SKM-1 (cell line): ENCODE data around the gene LIMK1.

Source experiments
- DNase-seq: peaks from one replicate; lab custom pipeline; 2025; ENCODE audit not compliant: unreplicated experiment; lab: John Stamatoyannopoulos, UW

Gene LIMK1

DNA sequence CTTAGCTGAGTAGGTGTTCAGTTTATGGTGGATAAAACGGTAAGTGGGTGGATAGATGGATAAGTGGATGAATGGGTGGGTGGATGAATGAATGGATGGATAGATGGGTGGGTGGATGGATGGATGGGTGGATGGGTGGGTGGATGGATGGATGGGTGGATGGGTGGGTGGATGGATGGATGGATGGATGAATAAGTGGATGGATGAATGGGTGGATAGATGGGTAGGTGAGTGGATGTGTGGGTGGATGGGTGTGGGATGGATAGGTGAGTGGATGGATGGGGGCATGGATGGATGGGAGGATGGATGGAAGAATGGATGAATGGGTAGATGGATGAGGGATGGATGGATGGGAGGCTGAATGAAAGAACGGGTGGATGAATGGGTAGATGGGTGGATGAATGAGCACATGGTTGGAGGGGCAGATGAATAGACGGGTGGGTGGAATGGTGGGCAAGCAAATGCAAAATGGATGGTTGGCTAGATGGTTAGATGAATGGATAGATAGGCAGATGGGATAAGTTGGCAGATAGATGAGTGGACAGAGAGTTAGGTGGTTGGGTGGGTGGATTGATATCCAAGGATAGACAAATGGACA, 29.9 kb upstream of the LIMK1 start:
- DNase-seq = no peak

DNA sequence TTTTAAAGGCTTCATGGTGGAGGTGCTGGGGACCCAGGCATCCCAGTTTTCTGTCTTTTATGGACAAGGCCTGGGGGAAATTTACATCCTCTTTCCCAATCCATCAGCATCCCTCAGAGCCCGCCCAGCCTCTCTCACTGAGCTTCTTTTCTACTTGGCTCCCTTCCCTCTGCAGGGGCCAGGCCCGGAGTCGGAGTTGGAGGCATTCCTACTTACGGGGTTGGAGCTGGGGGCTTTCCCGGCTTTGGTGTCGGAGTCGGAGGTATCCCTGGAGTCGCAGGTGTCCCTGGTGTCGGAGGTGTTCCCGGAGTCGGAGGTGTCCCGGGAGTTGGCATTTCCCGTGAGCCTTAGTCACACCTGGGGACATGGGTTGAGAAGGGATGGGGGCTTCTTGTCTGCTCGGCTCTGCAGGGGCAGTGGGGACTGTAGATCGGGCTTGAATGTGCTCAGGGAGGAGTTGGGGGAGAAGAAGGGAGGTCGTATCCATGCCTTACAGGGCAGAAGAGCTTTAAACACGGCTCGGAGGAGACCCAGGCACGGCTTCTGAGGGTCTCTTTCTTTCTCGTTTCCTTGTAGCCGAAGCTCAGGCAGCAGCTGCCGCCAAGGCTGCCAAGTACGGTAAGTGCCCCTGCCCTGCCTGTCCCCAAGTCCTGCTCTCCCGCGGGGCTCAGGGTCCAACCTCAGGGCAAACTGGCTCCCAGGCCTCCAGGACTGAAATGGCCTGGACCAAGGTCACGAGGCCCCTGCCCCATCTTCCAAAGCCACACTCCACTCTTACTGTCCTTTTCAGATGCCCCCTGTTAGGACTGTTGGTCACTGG, 27.3 kb upstream of the LIMK1 start:
- no peak for DNase-seq

DNA sequence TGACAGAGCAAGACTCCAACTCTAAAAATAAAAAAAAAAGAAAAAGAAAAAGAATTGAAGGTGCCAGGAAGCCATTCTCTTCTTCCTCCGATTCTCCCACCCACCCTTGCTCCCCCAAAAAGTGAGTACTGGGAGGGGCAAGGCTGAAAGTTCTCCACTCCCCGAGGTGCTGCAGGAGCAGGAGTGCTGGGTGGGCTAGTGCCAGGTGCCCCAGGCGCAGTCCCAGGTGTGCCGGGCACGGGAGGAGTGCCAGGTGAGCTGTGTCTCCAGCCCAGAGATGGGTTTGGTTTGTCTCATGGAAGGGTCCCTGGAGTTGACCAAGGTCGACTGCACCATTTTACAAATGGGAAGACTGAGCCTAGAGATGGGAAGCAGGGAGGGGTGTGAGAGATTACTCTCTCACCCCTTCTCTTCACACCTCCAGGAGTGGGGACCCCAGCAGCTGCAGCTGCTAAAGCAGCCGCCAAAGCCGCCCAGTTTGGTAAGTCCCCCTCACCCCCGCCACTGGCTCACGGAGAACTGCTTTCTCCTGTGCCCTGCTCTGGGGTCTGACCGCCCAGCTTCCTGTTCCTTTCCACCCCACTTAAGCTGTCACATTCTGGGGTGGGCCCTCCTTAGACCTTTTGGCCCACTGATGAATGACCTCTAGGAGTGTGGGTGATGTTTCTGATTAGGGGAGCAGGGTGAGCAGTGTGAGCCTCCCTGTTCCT, 26.2 kb upstream of the LIMK1 start:
- DNase-seq = no peak

DNA sequence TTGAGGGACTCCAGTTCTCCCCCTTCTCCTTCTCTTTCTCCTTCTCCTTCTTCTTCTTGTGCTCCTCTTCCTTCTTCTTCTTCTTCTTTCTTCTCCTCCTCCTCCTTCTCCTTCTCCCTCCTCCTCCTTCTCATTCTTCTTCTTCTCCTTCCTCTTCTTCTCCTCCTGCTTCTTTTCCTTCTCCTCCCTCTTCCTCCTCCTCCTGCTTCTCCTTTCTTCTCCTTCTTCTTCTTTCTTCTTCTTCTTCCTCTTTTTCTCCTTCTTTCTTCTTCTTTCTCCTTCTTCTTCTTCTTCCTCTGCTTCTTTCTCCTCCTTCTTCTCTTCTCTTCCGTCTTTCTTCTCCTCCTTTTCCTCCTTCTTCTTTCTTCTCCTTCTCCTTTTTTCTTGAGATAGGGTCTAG, 25.6 kb upstream of the LIMK1 start:
- DNase-seq = no peak

DNA sequence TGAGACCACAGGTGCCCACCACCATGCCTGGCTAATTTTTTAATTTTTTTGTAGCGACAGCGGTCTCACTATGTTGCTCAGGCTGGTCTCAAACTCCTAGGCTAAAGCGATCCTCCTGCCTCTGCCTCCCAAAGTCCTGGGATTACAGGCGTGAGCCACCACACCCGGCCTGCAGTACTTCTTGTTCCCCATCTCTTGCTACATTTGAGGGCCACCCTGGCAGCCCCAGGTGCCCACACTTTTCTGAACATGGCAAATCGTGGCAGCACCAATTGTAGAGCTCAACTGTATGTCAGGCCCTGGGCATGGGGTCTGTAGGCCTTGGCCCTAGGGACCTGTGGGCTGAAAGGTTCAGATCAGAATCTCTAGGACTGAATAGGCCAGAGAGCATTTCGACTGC, 25.1 kb upstream of the LIMK1 start:
- DNase-seq = no peak

DNA sequence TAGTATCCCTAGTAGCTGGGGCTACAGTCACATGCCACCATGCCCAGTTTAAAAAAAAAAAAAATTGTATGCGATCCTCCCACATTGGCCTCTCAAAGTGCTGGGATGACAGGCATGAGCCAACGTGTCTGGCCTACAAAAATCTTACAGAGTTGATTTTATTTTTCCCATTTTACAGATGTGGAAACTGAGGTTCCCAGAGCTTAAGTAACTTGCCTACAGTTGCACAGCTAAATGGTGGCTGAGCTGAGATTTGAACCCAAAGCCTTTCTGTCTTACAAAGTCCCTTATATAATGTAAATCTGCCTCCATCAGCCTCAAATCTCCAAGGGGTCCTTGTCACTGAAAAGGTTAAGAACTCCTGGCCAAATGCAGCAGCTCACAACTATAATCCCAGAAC, 24.6 kb upstream of the LIMK1 start:
- no peak for DNase-seq

DNA sequence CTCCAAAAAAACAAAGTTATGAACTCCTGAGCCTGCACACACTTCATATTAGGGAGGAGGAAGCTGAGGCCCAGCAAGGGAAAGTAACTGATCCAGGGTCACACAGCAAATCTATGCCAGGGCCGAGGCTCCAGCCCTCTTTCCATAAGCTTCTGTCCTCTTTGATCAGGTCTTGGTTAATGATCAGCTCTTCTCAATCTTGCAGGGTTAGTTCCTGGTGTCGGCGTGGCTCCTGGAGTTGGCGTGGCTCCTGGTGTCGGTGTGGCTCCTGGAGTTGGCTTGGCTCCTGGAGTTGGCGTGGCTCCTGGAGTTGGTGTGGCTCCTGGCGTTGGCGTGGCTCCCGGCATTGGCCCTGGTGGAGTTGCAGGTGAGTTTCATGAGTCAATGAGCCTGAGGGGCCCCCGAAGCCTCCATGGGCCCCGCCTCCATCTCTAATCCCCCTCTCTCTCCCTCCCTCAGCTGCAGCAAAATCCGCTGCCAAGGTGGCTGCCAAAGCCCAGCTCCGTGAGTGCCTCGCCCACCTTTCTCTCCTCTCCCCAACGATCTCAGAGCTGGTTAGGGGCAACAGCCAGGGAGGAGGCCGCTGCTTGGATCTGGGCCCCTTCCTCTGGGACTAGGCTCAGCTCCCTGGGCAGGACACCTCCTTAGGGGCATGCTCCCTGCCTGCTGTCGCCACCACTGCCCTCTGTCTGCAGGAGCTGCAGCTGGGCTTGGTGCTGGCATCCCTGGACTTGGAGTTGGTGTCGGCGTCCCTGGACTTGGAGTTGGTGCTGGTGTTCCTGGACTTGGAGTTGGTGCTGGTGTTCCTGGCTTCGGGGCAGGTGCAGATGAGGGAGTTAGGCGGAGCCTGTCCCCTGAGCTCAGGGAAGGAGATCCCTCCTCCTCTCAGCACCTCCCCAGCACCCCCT, 23.7 kb upstream of the LIMK1 start:
- DNase-seq = no peak

DNA sequence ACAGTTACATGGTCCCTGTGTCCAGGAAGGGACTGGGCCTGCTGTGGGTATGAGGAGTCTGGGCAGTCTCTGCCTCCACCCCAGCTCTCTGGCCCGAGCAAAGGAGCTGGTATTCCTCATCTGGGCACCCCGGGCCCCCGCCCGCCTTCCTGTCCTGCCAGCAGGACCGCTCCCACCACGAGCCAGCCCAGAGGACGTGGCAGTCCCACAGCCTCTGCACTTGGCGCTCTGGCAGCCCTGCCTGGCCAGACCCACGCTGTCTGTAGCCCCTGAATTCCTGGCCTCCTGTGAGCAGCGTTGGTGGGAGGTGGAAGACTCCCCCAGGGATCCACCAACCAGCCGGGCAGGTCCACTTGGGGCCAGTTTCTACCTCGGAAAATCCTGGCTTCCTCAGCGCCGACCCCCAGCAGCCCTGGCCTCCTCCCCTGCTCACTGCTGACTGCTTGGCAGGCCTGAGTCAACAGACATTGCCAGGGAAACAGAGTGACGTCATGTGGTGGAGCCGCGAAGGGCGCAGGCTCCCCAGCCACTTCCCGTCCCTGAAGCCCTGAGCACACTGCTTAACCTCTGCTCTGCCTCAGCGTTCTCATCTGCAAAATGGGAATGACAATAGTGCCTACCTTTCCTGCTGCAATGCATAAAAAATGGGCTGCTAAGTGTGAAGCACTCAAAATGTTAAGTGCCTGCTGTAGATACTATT, 21.6 kb upstream of the LIMK1 start:
- no peak for DNase-seq

DNA sequence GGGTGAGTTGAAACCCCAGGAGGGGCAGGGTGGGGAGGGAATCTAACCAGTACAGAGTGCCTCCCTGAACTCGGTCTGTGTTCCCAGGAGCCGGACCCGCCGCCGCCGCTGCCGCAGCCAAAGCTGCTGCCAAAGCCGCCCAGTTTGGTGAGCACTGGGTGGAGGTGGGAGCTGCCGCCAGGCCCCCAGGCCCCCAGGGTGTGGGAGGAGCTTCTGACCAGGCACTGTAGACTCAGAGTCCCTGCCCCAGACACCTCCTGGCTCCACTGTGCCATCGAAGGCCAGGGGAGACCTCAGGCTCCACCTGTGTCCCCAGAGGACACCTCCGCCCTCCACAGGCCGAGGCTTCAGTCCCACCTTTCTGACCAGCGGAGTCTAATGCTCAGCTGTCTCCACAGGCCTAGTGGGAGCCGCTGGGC, 20.4 kb upstream of the LIMK1 start:
- no peak for DNase-seq

DNA sequence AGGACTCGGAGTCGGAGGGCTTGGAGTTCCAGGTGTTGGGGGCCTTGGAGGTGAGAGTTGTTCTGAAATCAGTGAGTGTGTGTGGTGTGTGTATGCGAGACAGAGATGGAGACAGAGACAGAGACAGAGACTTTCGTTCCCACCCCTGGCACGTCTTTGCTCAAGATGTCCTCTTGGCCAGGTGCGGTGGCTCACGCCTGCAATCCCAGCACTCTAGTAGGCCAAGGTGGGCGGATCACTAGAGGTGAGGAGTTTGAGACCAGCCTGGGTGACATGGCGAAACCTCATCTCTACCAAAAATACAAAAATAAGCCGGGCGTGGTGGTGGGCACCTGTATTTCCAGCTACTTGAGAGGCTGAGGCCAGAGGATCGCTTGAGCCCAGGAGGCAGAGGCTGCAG, 20.0 kb upstream of the LIMK1 start:
- no peak for DNase-seq

DNA sequence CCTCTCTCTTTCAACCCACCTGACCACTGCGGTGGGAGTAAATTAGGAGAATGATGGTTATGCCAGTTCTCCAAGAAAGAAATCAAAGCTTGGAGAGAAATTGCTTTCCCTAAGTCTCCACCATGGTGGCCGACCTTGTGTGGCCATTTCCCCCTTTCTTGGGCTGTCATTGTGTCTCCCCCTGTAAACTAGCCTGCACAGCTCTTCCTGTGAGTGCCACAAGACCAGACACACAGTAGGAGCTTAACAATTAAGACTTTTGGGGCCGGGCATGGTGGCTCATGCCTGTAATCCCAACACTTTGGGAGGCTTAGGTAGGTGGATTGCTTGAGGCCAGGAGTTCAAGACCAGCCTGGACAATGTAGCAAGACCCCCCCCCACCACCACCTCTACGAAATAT, 18.9 kb upstream of the LIMK1 start:
- no peak for DNase-seq

DNA sequence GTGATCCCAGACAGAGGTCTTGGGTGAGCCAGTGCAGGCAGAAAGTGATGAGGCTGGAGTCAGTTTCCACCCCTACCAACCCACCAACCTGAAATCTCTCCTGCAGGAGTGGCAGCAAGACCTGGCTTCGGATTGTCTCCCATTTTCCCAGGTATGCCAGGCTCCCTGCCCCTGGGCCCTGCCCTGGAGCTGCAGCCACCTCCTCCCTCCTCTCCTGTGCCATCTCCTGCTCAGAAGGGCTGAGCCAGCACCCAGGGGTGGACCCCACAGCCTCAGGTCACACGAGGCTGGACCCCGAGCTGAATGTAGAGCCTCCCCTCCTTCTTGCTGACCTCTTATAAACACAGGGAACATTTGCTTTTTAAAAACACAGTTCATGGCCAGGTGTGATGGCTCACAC, 17.0 kb upstream of the LIMK1 start:
- DNase-seq = no peak

DNA sequence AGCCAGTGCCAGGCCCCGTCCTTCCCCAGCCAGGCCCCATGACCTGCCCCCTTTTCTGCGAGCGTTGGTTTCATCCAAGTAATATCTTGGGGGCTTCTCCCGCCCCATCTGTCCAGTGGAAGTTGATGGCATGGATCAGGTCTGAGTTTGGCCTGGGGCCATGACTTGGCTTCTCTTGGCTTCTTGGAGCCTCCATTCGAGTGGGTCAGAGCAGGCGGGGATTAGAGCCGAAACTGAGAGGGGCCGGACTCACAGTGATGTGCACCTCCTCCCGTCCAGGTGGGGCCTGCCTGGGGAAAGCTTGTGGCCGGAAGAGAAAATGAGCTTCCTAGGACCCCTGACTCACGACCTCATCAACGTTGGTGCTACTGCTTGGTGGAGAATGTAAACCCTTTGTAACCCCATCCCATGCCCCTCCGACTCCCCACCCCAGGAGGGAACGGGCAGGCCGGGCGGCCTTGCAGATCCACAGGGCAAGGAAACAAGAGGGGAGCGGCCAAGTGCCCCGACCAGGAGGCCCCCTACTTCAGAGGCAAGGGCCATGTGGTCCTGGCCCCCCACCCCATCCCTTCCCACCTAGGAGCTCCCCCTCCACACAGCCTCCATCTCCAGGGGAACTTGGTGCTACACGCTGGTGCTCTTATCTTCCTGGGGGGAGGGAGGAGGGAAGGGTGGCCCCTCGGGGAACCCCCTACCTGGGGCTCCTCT, 15.1 kb upstream of the LIMK1 start:
- no peak for DNase-seq

DNA sequence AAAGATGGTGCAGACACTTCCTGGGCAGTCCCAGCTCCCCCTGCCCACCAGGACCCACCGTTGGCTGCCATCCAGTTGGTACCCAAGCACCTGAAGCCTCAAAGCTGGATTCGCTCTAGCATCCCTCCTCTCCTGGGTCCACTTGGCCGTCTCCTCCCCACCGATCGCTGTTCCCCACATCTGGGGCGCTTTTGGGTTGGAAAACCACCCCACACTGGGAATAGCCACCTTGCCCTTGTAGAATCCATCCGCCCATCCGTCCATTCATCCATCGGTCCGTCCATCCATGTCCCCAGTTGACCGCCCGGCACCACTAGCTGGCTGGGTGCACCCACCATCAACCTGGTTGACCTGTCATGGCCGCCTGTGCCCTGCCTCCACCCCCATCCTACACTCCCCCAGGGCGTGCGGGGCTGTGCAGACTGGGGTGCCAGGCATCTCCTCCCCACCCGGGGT, 14.5 kb upstream of the LIMK1 start:
- DNase-seq = no peak

DNA sequence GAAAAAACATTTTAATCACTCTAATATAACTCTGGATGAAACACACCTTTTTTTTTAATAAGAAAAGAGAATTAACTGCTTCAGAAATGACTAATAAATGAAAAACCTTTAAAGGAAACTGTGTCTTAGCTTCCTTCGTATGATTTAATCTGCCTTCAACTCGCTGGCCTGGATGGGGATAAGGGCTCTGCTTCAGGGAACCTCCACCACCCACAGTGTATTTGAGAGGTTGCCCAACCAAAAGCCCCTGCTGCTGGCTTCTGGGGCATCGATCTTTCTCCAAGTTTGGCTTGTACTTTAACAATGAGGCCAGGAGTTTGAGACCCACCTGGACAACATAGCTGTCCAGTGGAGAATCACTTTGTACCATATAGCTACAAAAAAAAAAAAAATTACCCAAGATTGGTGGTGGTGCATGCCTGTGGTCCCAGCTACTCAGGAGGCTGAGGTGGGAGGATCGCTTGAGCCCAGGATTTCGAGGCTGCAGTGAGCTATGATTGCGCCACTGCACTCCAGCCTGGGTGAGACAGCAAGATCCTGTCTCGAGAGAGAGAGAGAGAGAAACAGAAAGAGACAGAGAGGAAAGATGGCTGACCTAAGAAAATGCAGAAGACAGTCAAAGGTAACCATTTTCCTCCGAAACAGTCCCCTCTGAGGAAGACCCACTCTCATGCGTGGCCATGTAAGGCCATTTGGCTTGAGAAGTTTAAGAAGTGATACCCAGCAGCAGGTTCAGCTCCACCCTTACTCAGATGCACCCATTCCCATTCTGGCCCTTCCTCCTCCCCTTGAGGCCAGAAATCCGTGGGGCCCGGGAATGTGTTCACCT, 13.6 kb upstream of the LIMK1 start:
- no peak for DNase-seq

DNA sequence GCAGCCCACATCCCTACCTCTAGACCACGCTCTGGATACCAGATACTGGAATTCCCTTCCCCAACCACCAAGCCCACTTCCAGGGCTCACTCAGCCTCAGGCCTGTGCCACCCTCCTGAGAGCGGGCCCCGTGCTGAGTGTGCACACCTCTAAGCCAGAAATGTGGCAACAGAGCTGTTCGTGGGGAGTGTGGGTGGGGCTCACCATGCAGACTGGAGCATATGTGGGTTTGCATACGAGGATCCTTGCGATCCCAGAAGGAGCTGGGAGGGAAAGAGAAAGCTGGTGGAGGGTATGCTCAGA, 13.0 kb upstream of the LIMK1 start:
- DNase-seq = no peak

DNA sequence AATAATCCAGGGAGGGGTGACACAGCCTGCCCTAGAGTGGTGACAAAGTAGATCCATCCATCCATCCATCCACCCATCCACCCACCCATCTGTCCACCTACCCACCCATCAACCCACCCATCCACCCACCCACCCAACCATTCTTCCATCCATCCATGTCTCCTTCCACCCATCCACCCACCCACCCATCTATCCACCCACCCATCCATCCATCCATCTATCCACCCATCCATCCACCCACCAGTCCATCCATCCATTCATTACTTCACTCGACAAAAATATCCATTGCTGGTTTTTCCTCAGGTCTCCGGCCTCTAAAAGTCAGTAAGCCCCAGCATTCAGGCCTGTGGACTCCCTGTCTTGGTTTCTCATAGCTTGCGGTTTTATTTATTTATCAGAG, 12.5 kb upstream of the LIMK1 start:
- DNase-seq = no peak

DNA sequence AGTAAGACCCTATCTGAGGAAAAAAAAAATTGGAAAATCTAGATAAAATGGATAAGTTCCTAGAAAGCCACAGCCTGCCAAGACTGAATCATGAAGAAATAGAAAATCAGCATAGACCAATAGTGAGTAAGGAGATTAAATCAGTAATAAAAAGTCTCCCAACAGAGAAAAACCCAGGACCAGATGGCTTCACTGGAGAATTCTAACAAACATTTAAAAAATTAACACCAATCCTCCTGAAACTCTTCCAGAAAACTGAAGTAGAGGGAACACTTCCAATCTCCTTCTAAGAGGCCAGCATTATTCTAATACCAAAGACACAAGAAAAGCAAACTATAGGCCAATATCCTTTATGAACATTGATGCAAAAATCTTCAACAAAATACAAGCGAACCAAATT, 8.8 kb upstream of the LIMK1 start:
- no peak for DNase-seq

DNA sequence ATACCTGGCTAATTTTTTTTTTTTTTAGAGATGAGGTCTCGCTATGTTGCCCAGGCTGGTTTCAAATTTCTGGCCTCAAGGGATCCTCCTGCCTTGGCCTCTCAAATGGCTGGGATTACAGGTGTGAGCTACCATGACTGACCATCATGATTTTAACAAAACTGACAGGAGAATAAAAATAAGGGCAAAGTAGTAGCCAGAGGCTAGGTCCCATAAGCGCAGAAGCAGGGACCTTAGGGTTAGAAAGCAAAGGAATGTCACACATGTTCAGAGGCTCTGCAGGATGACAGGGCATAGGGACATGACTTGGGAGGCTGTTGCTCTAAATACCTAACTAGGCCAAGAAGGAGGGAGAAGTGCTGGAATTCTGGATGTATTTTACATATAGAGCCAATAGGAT, 5.1 kb upstream of the LIMK1 start:
- DNase-seq = no peak
